AG04450 (cell line): ENCODE data around the gene CDON. TPM values are rescaled to one million over a fixed set of nuclear protein-coding genes. Genes with fewer than 3 reads are reported as not detected.

Source experiments
- CTCF ChIA-PET: fragments of 300-600, 350-600 bp; formaldehyde crosslinking; extraction: SDS; loops from one replicate; lab custom pipeline; 2022; ENCODE audit warnings: antibody characterized with exemption, inconsistent platforms; lab: Charles Lee
- POLR2A ChIA-PET: fragments of 350-600 bp; formaldehyde crosslinking; extraction: SDS; loops from one replicate; lab custom pipeline; 2021; ENCODE audit warnings: antibody characterized with exemption, inconsistent platforms; lab: Yijun Ruan, JAX
- DNase-seq: peaks from one replicate; pipeline ENCODE4 v3.0.0-alpha.2; 2011; ENCODE audit warnings: low read depth, low spot score
- H3K27ac ChIP-seq: one replicate; pipeline ENCODE4 v1.5.1; 2012; ENCODE audit warnings: low read depth, low read length, control low read depth
- H3K27me3 ChIP-seq: one replicate; pipeline ENCODE4 v1.6.0; 2012; ENCODE audit warnings: low read length; ENCODE audit not compliant: control insufficient read depth, insufficient read depth
- H3K4me3 ChIP-seq: 2 replicates; pipeline ENCODE4 v1.5.1; 2011; ENCODE audit warnings: mild to moderate bottlenecking, low read depth, low read length, control low read depth
- H3K9me3 ChIP-seq: 2 replicates; pipeline ENCODE4 v1.5.1; 2012; ENCODE audit warnings: low read length; ENCODE audit not compliant: control insufficient read depth, insufficient read depth
- polyA plus RNA-seq: library from polyadenylated mRNA; depleted of rRNA; stranded (reverse); fragments of >200 nt; gene quantifications from 2 replicates; pipeline ENCODE4 v1.2.3, GENCODE V29; 2011
- TF ChIP-seq, protein P1 (sequence below): IDR thresholded peaks from 2 replicates; pipeline ENCODE4 v1.5.1; 2011; ENCODE audit warnings: low read depth, low read length, control low read depth, inconsistent platforms

Gene CDON
- polyA plus RNA-seq, 1 experiment = 4.0 TPM

- TF ChIP-seq, protein P1, sequence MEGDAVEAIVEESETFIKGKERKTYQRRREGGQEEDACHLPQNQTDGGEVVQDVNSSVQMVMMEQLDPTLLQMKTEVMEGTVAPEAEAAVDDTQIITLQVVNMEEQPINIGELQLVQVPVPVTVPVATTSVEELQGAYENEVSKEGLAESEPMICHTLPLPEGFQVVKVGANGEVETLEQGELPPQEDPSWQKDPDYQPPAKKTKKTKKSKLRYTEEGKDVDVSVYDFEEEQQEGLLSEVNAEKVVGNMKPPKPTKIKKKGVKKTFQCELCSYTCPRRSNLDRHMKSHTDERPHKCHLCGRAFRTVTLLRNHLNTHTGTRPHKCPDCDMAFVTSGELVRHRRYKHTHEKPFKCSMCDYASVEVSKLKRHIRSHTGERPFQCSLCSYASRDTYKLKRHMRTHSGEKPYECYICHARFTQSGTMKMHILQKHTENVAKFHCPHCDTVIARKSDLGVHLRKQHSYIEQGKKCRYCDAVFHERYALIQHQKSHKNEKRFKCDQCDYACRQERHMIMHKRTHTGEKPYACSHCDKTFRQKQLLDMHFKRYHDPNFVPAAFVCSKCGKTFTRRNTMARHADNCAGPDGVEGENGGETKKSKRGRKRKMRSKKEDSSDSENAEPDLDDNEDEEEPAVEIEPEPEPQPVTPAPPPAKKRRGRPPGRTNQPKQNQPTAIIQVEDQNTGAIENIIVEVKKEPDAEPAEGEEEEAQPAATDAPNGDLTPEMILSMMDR = no peak
- peaks cover 25% of the 10 kb centered on the region for H3K27me3 ChIP-seq
- ChIA-PET POLR2A (no interaction called here), CTCF (no interaction called here)
- no peak overlapping the region for H3K4me3 ChIP-seq
- H3K9me3 ChIP-seq = no peaks in the 10 kb centered on the region
- no peak overlapping the region for H3K27ac ChIP-seq
- no peak for DNase-seq
Measured at GRCh38 chr11:126079621-126080124, 17.0 kb upstream of the CDON start.

DNA sequence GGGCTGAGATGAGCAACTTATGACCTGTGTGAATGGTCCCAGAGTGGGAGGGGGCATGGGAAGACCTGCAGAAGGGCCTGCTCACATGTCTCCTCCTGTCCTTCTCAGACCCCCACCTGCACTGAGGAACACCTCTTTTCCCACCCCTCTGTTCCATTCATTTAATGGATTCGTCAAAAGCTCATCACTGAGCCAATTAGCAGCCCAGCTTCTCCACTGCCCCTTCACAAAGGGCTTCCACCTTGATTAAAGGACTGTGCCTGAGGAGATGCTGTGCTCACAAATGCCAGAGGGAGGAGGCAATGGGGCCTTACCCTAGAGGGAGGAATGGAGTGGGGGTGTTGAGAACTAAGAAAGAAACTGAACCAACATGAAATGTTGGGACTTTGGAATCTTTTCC is 14.0 kb upstream of the CDON start:
- CTCF ChIA-PET = interaction anchor here (0.7 to 1.1 kb wide), 2 partner anchors 117 to 343 kb away, joined by 3 to 4 read pairs; no protein-coding TSS in a partner anchor
- Histone ChIP-seq H3K27me3 (peaks cover 23% of the 10 kb centered on the region), H3K9me3 (no peaks in the 10 kb centered on the region), H3K4me3 (no peak overlapping the region), H3K27ac (no peak overlapping the region)
- TF ChIP-seq, protein P1 = no peak
- POLR2A ChIA-PET = no interaction called here
- DNase-seq = no peak

GRCh38 chr11:126072801-126073594 is 10.3 kb upstream of the CDON start:
- H3K9me3 ChIP-seq = no peaks in the 10 kb centered on the region
- DNase-seq = no peak
- ChIA-PET POLR2A (interaction anchor here (0.7 kb wide), 1 partner anchor 136 kb away, joined by 9 read pairs; no protein-coding TSS in a partner anchor), CTCF (no interaction called here)
- H3K27ac ChIP-seq = no peak overlapping the region
- TF ChIP-seq, protein P1 = no peak
- no peak overlapping the region for H3K4me3 ChIP-seq
- H3K27me3 ChIP-seq = peaks cover 21% of the 10 kb centered on the region

- ChIA-PET POLR2A (no interaction called here), CTCF (no interaction called here)
- no peak for DNase-seq
- H3K4me3 ChIP-seq = no peak overlapping the region
- no peaks in the 10 kb centered on the region for H3K9me3 ChIP-seq
- TF ChIP-seq, protein P1 = no peak
- no peak overlapping the region for H3K27ac ChIP-seq
- H3K27me3 ChIP-seq = peaks cover 21% of the 10 kb centered on the region
Measured at GRCh38 chr11:126072141-126072741, 9.6 kb upstream of the CDON start.

DNA sequence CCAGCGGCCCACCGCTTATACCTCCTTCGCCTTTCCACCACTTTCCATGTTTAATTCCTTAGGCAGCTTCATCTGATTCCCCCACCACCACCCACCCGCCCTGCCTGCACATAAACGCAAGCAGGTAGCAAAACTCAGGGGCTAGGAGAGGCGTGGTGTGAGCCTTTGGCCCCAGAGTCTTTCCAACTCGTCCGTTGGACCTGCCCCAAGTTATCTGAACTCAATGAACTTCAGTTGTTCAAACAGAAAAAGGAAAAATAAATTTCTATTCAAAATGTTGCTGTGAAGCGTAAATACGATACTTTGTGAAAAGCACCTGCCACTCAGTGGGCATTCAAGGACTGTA is 814 bp upstream of the CDON start:
- Histone ChIP-seq H3K27ac (no peak overlapping the region), H3K27me3 (peaks cover 26% of the 10 kb centered on the region), H3K4me3 (peak overlapping the region; percentile 27; the same call in 1 of the 2 replicates), H3K9me3 (no peaks in the 10 kb centered on the region; the same call in 1 of the 2 replicates)
- ChIA-PET CTCF (interaction anchor here (0.5 kb wide), 1 partner anchor 123 kb away, joined by 3 read pairs; no protein-coding TSS in a partner anchor), POLR2A (no interaction called here)
- TF ChIP-seq, protein P1 = no peak
- DNase-seq = no peak
